Measurements from ENCODE around the gene ECI1. TPM values are rescaled to one million over a fixed set of nuclear protein-coding genes. Genes with fewer than 3 reads are reported as not detected.
"Not testable (repeated sequence)": the region's sequence is repeated elsewhere in the genome, so short reads cannot be mapped to it uniquely, and the experiment has no call there.

ECI1 gene
- total RNA-seq, 1 donor from 2014 or later: 50.9 TPM

DNA sequence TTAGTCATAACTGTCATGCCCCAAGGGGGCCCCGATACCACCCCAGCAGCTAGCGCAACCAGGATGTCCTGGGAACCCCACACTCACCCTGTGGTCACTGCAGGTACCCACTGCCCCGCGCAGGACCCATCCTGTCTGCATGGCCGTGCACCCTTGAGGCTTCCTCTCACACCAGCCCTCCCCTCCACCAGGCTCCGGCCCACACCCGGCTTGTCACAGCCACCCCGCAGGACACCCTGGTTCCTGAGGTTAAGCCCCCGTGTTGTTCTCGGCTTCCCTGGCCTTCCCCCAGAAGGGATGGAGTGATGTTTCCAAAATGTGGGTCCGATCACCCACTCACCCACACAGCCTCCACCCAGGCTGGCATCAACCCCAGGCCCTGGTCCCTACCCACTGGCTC lies 7.6 kb downstream of the ECI1 start:
- H3K4me3 Mint-ChIP-seq (ENCODE audit: unreplicated experiment): no peak overlapping the region
- H3K9me3 Mint-ChIP-seq (ENCODE audit: unreplicated experiment): peaks cover 5% of the 10 kb centered on the region
- TF ChIP-seq CTCF (IDR thresholded peaks at IDR 0.05; ENCODE audit: partially characterized antibody, unreplicated experiment): no peak
- no peak overlapping the region for H3K27ac Mint-ChIP-seq (ENCODE audit: unreplicated experiment)
- DNase-seq: no peak
- no peaks in the 10 kb centered on the region for H3K27me3 Mint-ChIP-seq (ENCODE audit: unreplicated experiment)
- H3K36me3 Mint-ChIP-seq (ENCODE audit: unreplicated experiment): no peaks in the 10 kb centered on the region
- H3K4me1 Mint-ChIP-seq (ENCODE audit: low read depth, unreplicated experiment): no peaks in the 10 kb centered on the region

GRCh38 chr16:2243031-2243528 lies 8.3 kb downstream of the ECI1 start:
- H3K9me3 Mint-ChIP-seq (ENCODE audit: unreplicated experiment): peaks cover 5% of the 10 kb centered on the region
- H3K4me1 Mint-ChIP-seq (ENCODE audit: low read depth, unreplicated experiment): no peaks in the 10 kb centered on the region
- DNase-seq: no peak
- H3K27ac Mint-ChIP-seq (ENCODE audit: unreplicated experiment): no peak overlapping the region
- no peaks in the 10 kb centered on the region for H3K27me3 Mint-ChIP-seq (ENCODE audit: unreplicated experiment)
- peak; percentile 18 for TF ChIP-seq CTCF (IDR thresholded peaks at IDR 0.05; ENCODE audit: partially characterized antibody, unreplicated experiment)
- no peak overlapping the region for H3K4me3 Mint-ChIP-seq (ENCODE audit: unreplicated experiment)
- no peaks in the 10 kb centered on the region for H3K36me3 Mint-ChIP-seq (ENCODE audit: unreplicated experiment)

GRCh38 chr16:2242598-2242997 lies 8.8 kb downstream of the ECI1 start:
- H3K4me3 Mint-ChIP-seq (ENCODE audit: unreplicated experiment): no peak overlapping the region
- DNase-seq: no peak
- peaks cover 6% of the 10 kb centered on the region for H3K9me3 Mint-ChIP-seq (ENCODE audit: unreplicated experiment)
- no peaks in the 10 kb centered on the region for H3K27me3 Mint-ChIP-seq (ENCODE audit: unreplicated experiment)
- no peak for TF ChIP-seq CTCF (IDR thresholded peaks at IDR 0.05; ENCODE audit: partially characterized antibody, unreplicated experiment)
- no peaks in the 10 kb centered on the region for H3K36me3 Mint-ChIP-seq (ENCODE audit: unreplicated experiment)
- no peak overlapping the region for H3K27ac Mint-ChIP-seq (ENCODE audit: unreplicated experiment)
- H3K4me1 Mint-ChIP-seq (ENCODE audit: low read depth, unreplicated experiment): no peaks in the 10 kb centered on the region

- not testable (repeated sequence) for H3K36me3 Mint-ChIP-seq (ENCODE audit: unreplicated experiment); H3K9me3 Mint-ChIP-seq (ENCODE audit: unreplicated experiment); H3K4me3 Mint-ChIP-seq (ENCODE audit: unreplicated experiment); H3K4me1 Mint-ChIP-seq (ENCODE audit: low read depth, unreplicated experiment); DNase-seq; H3K27me3 Mint-ChIP-seq (ENCODE audit: unreplicated experiment); H3K27ac Mint-ChIP-seq (ENCODE audit: unreplicated experiment)
Measured at GRCh38 chr16:2240331-2240730, 11.1 kb downstream of the ECI1 start.

DNA sequence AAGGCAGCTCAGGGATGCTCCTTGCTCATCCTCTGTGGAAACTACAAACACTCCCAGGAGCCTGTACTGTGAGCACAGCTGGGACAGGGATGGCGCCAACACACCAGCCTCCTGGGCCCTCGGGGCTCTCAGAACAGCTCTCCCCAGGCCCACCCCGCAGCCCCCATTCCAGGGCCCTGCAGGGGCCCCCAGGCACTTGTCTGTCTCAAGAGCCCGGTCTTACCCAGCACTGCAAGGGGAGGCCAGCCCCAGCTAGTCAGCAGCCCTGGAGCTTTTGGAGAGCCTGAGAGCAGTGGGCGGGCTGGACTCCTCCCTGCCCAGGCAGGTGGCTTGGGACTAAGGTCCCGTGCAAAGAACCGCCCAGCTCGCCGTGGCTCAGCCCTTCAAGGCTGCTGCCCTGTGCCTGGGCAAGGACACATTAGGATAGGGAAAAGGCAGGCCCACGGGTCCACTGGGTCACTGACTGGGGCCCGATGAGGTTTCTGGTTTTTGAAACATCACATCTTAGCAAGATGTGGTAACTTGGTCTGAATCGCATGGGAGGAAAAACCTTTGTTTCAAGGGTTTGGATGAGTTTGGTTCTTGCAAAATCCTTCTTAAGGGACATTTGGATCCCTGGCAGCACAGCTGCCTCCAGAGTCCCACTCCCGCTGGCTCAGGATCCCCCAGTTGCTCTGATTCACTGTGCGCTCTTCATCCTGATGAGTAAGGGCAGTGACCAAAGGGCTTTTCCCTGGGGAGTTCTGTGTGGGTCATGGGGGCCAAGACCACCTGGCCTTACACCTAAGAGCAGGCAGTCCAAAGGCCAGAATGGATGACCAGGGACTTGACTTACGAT lies 12.3 kb downstream of the ECI1 start:
- no peak overlapping the region for H3K27ac Mint-ChIP-seq (ENCODE audit: unreplicated experiment)
- TF ChIP-seq CTCF (IDR thresholded peaks at IDR 0.05; ENCODE audit: partially characterized antibody, unreplicated experiment): no peak
- no peak for DNase-seq
- H3K4me3 Mint-ChIP-seq (ENCODE audit: unreplicated experiment): no peak overlapping the region
- peaks cover 6% of the 10 kb centered on the region for H3K9me3 Mint-ChIP-seq (ENCODE audit: unreplicated experiment)
- H3K27me3 Mint-ChIP-seq (ENCODE audit: unreplicated experiment): peaks cover 4% of the 10 kb centered on the region
- no peaks in the 10 kb centered on the region for H3K4me1 Mint-ChIP-seq (ENCODE audit: low read depth, unreplicated experiment)
- no peaks in the 10 kb centered on the region for H3K36me3 Mint-ChIP-seq (ENCODE audit: unreplicated experiment)
